GM23248 (cell line): ENCODE measurements around the gene NOTO. TPM values are rescaled to one million over a fixed set of nuclear protein-coding genes. Genes with fewer than 3 reads are reported as not detected.

Experiments
- DNase-seq: peaks from one replicate; pipeline ENCODE4 v3.0.0-alpha.2; 2015
- H2AFZ ChIP-seq: fragments of 200-600 bp; sonication (generic); 2 replicates; pipeline ENCODE4 v1.6.1; 2016; ENCODE audit warnings: antibody characterized with exemption
- H3F3A ChIP-seq: fragments of 200-600 bp; sonication (generic); 2 replicates; pipeline ENCODE4 v1.6.1; 2016; ENCODE audit warnings: mild to moderate bottlenecking, antibody characterized with exemption, mixed run types; ENCODE audit not compliant: insufficient read depth
- H3K27ac ChIP-seq: fragments of 200-600 bp; sonication (generic); 2 replicates; pipeline ENCODE4 v1.5.1; 2016; ENCODE audit warnings: mild to moderate bottlenecking
- H3K27me3 ChIP-seq: fragments of 200-600 bp; sonication (generic); replicated peaks from 2 replicates; pipeline ENCODE4 v1.6.1; 2016; ENCODE audit warnings: mild to moderate bottlenecking; ENCODE audit not compliant: insufficient read depth
- H3K36me3 ChIP-seq: fragments of 200-600 bp; sonication (generic); 2 replicates; pipeline ENCODE4 v1.6.1; 2016; ENCODE audit warnings: low read depth, mild to moderate bottlenecking
- H3K4me1 ChIP-seq: fragments of 200-600 bp; sonication (generic); 2 replicates; pipeline ENCODE4 v1.6.1; 2016; ENCODE audit warnings: mild to moderate bottlenecking; ENCODE audit not compliant: insufficient read depth
- H3K4me2 ChIP-seq: fragments of 200-600 bp; sonication (generic); one replicate; pipeline ENCODE4 v1.6.1; 2016; ENCODE audit warnings: mild to moderate bottlenecking; ENCODE audit not compliant: unreplicated experiment
- H3K4me3 ChIP-seq: fragments of 200-600 bp; sonication (generic); 2 replicates; pipeline ENCODE4 v1.5.1; 2016; ENCODE audit warnings: mild to moderate bottlenecking
- H3K79me2 ChIP-seq: fragments of 200-600 bp; sonication (generic); 2 replicates; pipeline ENCODE4 v1.6.1; 2016; ENCODE audit warnings: mild to moderate bottlenecking; ENCODE audit not compliant: insufficient read depth
- H3K9ac ChIP-seq: fragments of 200-600 bp; sonication (generic); 2 replicates; pipeline ENCODE4 v1.6.1; 2016; ENCODE audit warnings: mild to moderate bottlenecking
- H3K9me2 ChIP-seq: fragments of 200-600 bp; sonication (generic); 2 replicates; pipeline ENCODE4 v1.6.1; 2016; ENCODE audit warnings: mixed run types, mild to moderate bottlenecking, moderate library complexity; ENCODE audit not compliant: insufficient read depth
- H3K9me3 ChIP-seq: fragments of 200-600 bp; sonication (generic); one replicate; pipeline ENCODE4 v1.6.1; 2017; ENCODE audit warnings: low read depth
- H4K20me1 ChIP-seq: fragments of 200-600 bp; sonication (generic); 2 replicates; pipeline ENCODE4 v1.6.0; 2016; ENCODE audit not compliant: insufficient read depth
- EZH2 ChIP-seq: fragments of 200-600 bp; sonication (generic); IDR thresholded peaks from 2 replicates; pipeline ENCODE4 v1.6.1; 2018; ENCODE audit warnings: antibody characterized with exemption, mild to moderate bottlenecking; ENCODE audit not compliant: insufficient read depth, poor library complexity, severe bottlenecking
- EZH2phosphoT487 ChIP-seq: fragments of 200-600 bp; sonication (generic); IDR thresholded peaks from 2 replicates; pipeline ENCODE4 v1.6.1; 2018; ENCODE audit warnings: antibody characterized with exemption, moderate library complexity, mild to moderate bottlenecking, low read depth; ENCODE audit not compliant: insufficient read depth
- WGBS, 2 experiments: methylation state at CpG; one replicate each; pipeline ENCODE4 v1.1.6; 2015 to 2017; ENCODE audit warnings: low lambda C conversion rate in 2 of 2, low coverage in 1 of 2; ENCODE audit errors: missing lambda C conversion rate in 2 of 2; 5-methylcytosine and 5-hydroxymethylcytosine counted together
- in situ Hi-C: fragments of 300-500 bp; cut with MboI; formaldehyde crosslinking; loops from 2 replicates; pipeline ENCODE4 v1.15.0; 2020
- polyA plus RNA-seq: library from polyadenylated mRNA; unstranded; fragments of >200 nt; fragmentation: Nextera tagmentation; extraction: Ambion mirVana; gene quantifications from 2 replicates; pipeline ENCODE4 v1.2.1, GENCODE V29; 2016
- total RNA-seq: library from RNA; depleted of rRNA; stranded (reverse); fragments of >200 nt; shearing (Covaris generic); gene quantifications from 2 replicates; pipeline ENCODE4 v1.2.3, GENCODE V29; 2014

NOTO gene
- total and polyA plus RNA-seq, 2 experiments from 2014 or later = not detected

DNA sequence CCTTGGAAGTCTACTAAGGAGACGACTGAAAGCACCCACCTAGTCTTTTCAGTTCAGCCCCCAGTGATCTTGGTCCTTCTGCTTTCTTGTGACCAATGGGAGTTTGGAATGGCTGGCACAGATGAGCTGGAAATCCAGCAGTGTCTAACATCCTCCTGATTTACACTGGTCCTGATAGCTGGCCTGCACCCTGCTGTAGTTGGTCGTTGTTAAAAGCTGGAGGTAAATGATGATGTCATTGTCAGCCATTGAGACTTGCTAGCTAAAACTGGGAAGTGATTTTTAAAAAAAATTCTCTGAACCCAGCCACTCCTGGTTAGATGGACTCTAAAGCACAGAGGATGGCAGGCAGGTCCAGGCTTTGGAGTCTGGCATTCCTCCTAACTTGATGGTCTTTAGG, 51.0 kb downstream of the NOTO start:
- H2AFZ ChIP-seq = no peak overlapping the region
- DNase-seq = no peak
- TF ChIP-seq EZH2 = no peak
- TF ChIP-seq EZH2phosphoT487 = no peak
- no peaks in the 10 kb centered on the region for H3K79me2 ChIP-seq
- H3K9ac ChIP-seq = no peak overlapping the region
- WGBS, 2 experiments = 53 to 61% methylated on average over 2 of the region's 2 CpGs
- H3K27ac ChIP-seq = no peak overlapping the region
- H3F3A ChIP-seq = no peaks in the 10 kb centered on the region; the same call in 1 of the 2 replicates
- no peaks in the 10 kb centered on the region for H3K4me1 ChIP-seq
- no peaks in the 10 kb centered on the region for H3K27me3 ChIP-seq
- peaks cover 40% of the 10 kb centered on the region for H3K36me3 ChIP-seq
- no peak overlapping the region for H3K4me3 ChIP-seq
- no peaks in the 10 kb centered on the region for H3K9me3 ChIP-seq
- no peak overlapping the region for H3K4me2 ChIP-seq
- H3K9me2 ChIP-seq = no peaks in the 10 kb centered on the region
- in situ Hi-C loops = no loop called here
- H4K20me1 ChIP-seq = no peaks in the 10 kb centered on the region

DNA sequence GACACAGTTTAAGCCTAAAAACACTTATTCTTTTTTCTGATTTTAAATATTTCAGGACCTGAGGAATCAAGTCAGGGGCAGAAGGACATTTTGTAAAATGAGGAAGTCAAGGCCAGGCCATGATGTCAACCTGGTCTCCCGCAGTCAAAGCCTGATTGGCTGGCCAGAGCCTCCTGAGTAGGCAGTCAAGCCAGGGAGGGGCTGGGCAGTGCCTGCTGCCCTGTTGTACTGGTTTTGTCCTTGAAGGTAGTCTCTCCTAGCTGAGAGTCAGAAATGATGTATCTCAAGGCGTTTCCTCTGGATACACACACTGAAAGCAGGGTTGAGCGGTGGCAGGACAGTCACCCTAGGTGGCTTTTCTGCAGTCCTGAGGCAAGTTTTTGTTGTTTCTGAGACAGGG, 51.5 kb downstream of the NOTO start:
- no peak overlapping the region for H3K4me2 ChIP-seq
- H3K4me1 ChIP-seq = no peaks in the 10 kb centered on the region
- no peak overlapping the region for H3K9ac ChIP-seq
- no peaks in the 10 kb centered on the region; the same call in 1 of the 2 replicates for H3F3A ChIP-seq
- no peak for TF ChIP-seq EZH2
- no peak for TF ChIP-seq EZH2phosphoT487
- H3K27ac ChIP-seq = no peak overlapping the region
- H3K36me3 ChIP-seq = peaks cover 35% of the 10 kb centered on the region
- no peaks in the 10 kb centered on the region for H3K79me2 ChIP-seq
- H3K9me2 ChIP-seq = no peaks in the 10 kb centered on the region
- DNase-seq = no peak
- no peak overlapping the region for H2AFZ ChIP-seq
- H3K4me3 ChIP-seq = no peak overlapping the region
- H3K27me3 ChIP-seq = no peaks in the 10 kb centered on the region
- in situ Hi-C loops = no loop called here
- 100% methylated on average over 3 of the region's 3 CpGs for WGBS, 2 experiments
- no peaks in the 10 kb centered on the region for H4K20me1 ChIP-seq
- H3K9me3 ChIP-seq = no peaks in the 10 kb centered on the region

GRCh38 chr2:73254343-73255006, 52.1 kb downstream of the NOTO start:
- no peaks in the 10 kb centered on the region for H4K20me1 ChIP-seq
- DNase-seq = no peak
- H3K9me2 ChIP-seq = no peaks in the 10 kb centered on the region

GRCh38 chr2:73255007-73255644, 52.8 kb downstream of the NOTO start:
- in situ Hi-C loops = no loop called here
- no peak for DNase-seq
- no peaks in the 10 kb centered on the region for H3K9me3 ChIP-seq
- no peaks in the 10 kb centered on the region for H3K4me1 ChIP-seq
- no peak overlapping the region for H2AFZ ChIP-seq
- H3F3A ChIP-seq = no peaks in the 10 kb centered on the region; the same call in 1 of the 2 replicates
- no peak overlapping the region for H3K4me2 ChIP-seq
- no peaks in the 10 kb centered on the region for H4K20me1 ChIP-seq
- no peaks in the 10 kb centered on the region for H3K27me3 ChIP-seq
- no peak overlapping the region for H3K9ac ChIP-seq
- H3K27ac ChIP-seq = no peak overlapping the region
- TF ChIP-seq EZH2 = no peak
- TF ChIP-seq EZH2phosphoT487 = no peak
- H3K4me3 ChIP-seq = no peak overlapping the region
- H3K9me2 ChIP-seq = no peaks in the 10 kb centered on the region
- peaks cover 23% of the 10 kb centered on the region; the same call in 1 of the 2 replicates for H3K36me3 ChIP-seq
- no peaks in the 10 kb centered on the region for H3K79me2 ChIP-seq
- 50 to 55% methylated on average over 4 of the region's 4 CpGs for WGBS, 2 experiments

More at GRCh38 chr2:73254343-73255006, 52.1 kb downstream of the NOTO start:
- no peak overlapping the region for H2AFZ ChIP-seq
- in situ Hi-C loops = no loop called here
- H3K27me3 ChIP-seq = no peaks in the 10 kb centered on the region
- no peaks in the 10 kb centered on the region for H3K9me3 ChIP-seq
- no peak overlapping the region for H3K4me2 ChIP-seq
- 90 to 92% methylated on average over 7 of the region's 7 CpGs for WGBS, 2 experiments
- TF ChIP-seq EZH2phosphoT487 = no peak
- TF ChIP-seq EZH2 = no peak
- no peak overlapping the region for H3K27ac ChIP-seq
- no peak overlapping the region for H3K4me3 ChIP-seq
- no peaks in the 10 kb centered on the region for H3K4me1 ChIP-seq
- H3K9ac ChIP-seq = no peak overlapping the region
- peaks cover 29% of the 10 kb centered on the region for H3K36me3 ChIP-seq
- H3F3A ChIP-seq = no peaks in the 10 kb centered on the region; the same call in 1 of the 2 replicates
- H3K79me2 ChIP-seq = no peaks in the 10 kb centered on the region
